Right atrium auricular region (tissue), 2 donors: ENCODE measurements around the gene BHLHE41. TPM values are rescaled to one million over a fixed set of nuclear protein-coding genes. Genes with fewer than 3 reads are reported as not detected.

Source experiments
- DNase-seq: peaks from one replicate; pipeline ENCODE4 v3.0.0-alpha.2; 2019; ENCODE audit warnings: low spot score
- H3K27ac ChIP-seq, 2 donors: fragments of 200-600 bp; sonication (generic); 1 replicate in 1 of 2; 2 replicates in 1 of 2; pipeline ENCODE4 v1.5.1; 2016 to 2019
- H3K27me3 ChIP-seq, 2 donors: fragments of 200-600 bp; sonication (generic); one replicate each; pipeline versions ENCODE4 v1.5.1 to v1.6.0; 2017 to 2019
- H3K36me3 ChIP-seq: fragments of 200-600 bp; sonication (generic); one replicate; pipeline ENCODE4 v1.5.1; 2016
- H3K4me1 ChIP-seq, 2 donors: fragments of 200-600 bp; sonication (generic); one replicate each; pipeline versions ENCODE4 v1.5.1 to v1.6.0; 2017 to 2019
- H3K4me3 ChIP-seq, 2 donors: fragments of 200-600 bp; sonication (generic); 1 replicate in 1 of 2; 2 replicates in 1 of 2; pipeline ENCODE4 v1.5.1; 2017 to 2019; ENCODE audit warnings: mild to moderate bottlenecking in 1 of 2, moderate library complexity in 1 of 2
- H3K9me3 ChIP-seq, 2 donors: fragments of 200-600 bp; sonication (generic); one replicate each; pipeline ENCODE4 v1.5.1; 2019
- CTCF ChIP-seq, 2 donors: fragments of 200-600 bp; sonication (generic); IDR thresholded peaks; one replicate each; pipeline ENCODE4 v1.5.1; 2019; ENCODE audit warnings: antibody characterized with exemption in 2 of 2
- total RNA-seq, 2 donors: library from RNA; depleted of rRNA; stranded (reverse); fragments of >200 nt; gene quantifications; one replicate each; pipeline ENCODE4 v1.1.0, GENCODE V29; 2016

Gene BHLHE41
- total RNA-seq, 2 donors from 2014 or later: 13.4 to 15.0 TPM

DNA sequence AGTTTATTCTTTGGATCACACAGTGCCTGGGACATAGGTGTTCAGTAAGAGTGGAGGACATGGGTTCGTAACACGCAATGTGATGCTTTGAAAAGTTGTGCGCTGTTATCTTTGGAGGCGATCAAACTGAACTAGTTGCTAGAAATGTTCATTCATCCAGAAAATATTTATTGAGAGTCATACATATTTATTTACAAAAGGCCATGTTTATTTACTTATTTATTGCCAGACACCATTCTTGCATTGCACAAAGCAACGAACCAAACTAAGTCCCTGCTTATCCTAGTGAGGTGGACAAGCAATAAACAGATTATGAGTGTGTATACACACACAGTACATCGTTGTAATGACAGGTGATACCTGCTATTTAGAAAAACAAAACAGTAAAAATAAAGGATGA, 12.6 kb downstream of the BHLHE41 start:
- Histone ChIP-seq H3K27ac (peak overlapping the region; percentile 46 to 97), H3K36me3 (no peaks in the 10 kb centered on the region), H3K4me1 (peaks cover 0 to 40% of the 10 kb centered on the region in 2 donors), H3K27me3 (no peaks in the 10 kb centered on the region), H3K4me3 (no peak overlapping the region), H3K9me3 (no peaks in the 10 kb centered on the region)
- TF ChIP-seq CTCF (IDR thresholded peaks at IDR 0.05): no peak
- no peak for DNase-seq

DNA sequence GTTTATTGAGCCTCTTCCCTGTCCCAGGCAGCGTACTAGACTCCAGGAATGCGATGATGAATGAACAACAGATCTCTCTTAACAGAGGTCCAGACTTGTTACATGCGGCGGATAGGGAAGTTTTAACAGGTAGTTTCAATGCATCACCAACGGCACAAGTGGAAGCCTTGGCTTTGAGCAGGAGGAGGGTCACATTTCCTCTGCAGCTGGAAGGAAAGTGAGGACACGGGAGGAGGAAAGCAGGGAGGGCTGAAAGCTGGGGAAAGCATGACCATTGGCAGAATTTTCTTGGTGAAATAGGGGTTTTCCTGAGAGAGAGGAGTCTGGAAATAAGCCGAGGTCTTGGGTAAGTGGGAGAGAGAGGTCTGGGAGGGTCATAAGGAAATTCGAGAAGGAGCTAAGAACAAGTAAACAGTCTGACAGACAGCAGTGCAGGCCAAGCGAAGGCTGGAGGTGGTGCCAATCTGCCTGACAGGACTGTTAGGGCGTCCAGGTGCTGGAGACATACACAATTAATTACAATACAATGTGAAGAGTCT, 15.4 kb downstream of the BHLHE41 start:
- Histone ChIP-seq H3K27me3 (no peaks in the 10 kb centered on the region), H3K36me3 (no peaks in the 10 kb centered on the region), H3K9me3 (no peaks in the 10 kb centered on the region), H3K27ac (peak overlapping the region; percentile 27 to 72), H3K4me1 (peaks cover 0 to 26% of the 10 kb centered on the region in 2 donors), H3K4me3 (no peak overlapping the region)
- TF ChIP-seq CTCF (IDR thresholded peaks at IDR 0.05): no peak
- no peak for DNase-seq

GRCh38 chr12:26108915-26109314, 15.9 kb downstream of the BHLHE41 start:
- Histone ChIP-seq H3K36me3 (no peaks in the 10 kb centered on the region), H3K4me3 (no peak overlapping the region), H3K27me3 (no peaks in the 10 kb centered on the region), H3K27ac (peak overlapping the region; percentile 27 to 72), H3K9me3 (no peaks in the 10 kb centered on the region), H3K4me1 (peaks cover 0 to 25% of the 10 kb centered on the region in 2 donors)
- DNase-seq: no peak
- TF ChIP-seq CTCF (IDR thresholded peaks at IDR 0.05): no peak

- Histone ChIP-seq H3K36me3 (no peaks in the 10 kb centered on the region), H3K4me1 (peaks cover 0 to 11% of the 10 kb centered on the region in 2 donors)
- TF ChIP-seq CTCF (IDR thresholded peaks at IDR 0.05): no peak
These were observed 18.5 kb downstream of the BHLHE41 start for GRCh38 chr12:26106347-26106746.

DNA sequence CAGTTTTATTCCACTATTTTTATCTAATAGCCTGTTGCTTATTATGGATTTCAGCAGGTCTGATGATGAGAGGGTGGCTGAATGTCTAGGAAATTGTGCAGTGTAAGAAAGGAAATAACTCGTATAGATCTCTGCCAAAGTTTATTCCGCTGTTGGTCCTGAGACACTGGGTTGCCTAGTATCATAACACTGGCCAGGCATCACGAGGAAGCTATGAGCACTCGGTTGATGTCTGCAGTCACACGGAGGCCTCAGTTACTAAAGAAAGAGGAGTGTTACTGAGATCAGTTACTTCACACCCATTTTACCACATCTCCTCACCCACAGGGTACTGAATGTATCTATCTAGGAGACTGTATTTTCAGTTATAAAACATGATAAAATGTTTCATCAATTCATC, 21.9 kb downstream of the BHLHE41 start:
- Histone ChIP-seq H3K9me3 (no peaks in the 10 kb centered on the region), H3K4me3 (no peak overlapping the region), H3K27ac (no peak overlapping the region), H3K4me1 (no peaks in the 10 kb centered on the region), H3K36me3 (no peaks in the 10 kb centered on the region), H3K27me3 (no peaks in the 10 kb centered on the region)
- TF ChIP-seq CTCF (IDR thresholded peaks at IDR 0.05): no peak
- DNase-seq: no peak

More at GRCh38 chr12:26106347-26106746, 18.5 kb downstream of the BHLHE41 start:
- no peaks in the 10 kb centered on the region for H3K27me3 ChIP-seq
- H3K9me3 ChIP-seq: no peaks in the 10 kb centered on the region
- H3K4me3 ChIP-seq: no peak overlapping the region
- DNase-seq: no peak
- H3K27ac ChIP-seq: no peak overlapping the region

- H3K9me3 ChIP-seq: no peaks in the 10 kb centered on the region
- H3K4me1 ChIP-seq: no peaks in the 10 kb centered on the region
- no peaks in the 10 kb centered on the region for H3K36me3 ChIP-seq
- no peak for TF ChIP-seq CTCF (IDR thresholded peaks at IDR 0.05)
- H3K27ac ChIP-seq: no peak overlapping the region
- DNase-seq: no peak
- H3K4me3 ChIP-seq: no peak overlapping the region
- H3K27me3 ChIP-seq: no peaks in the 10 kb centered on the region
These were observed 23.1 kb downstream of the BHLHE41 start for GRCh38 chr12:26101763-26102162.
